GM18526 (cell line): ENCODE results near the gene PLPP7.

ENCODE experiments used
- POLR2A ChIP-seq: IDR thresholded peaks from 3 replicates; pipeline ENCODE4 v1.6.1; 2011; ENCODE audit not compliant: insufficient read length; ENCODE audit errors: extremely low read depth

The PLPP7 gene

GRCh38 chr9:131304676-131305355 lies 15.3 kb downstream of the PLPP7 start:
- no peak for TF ChIP-seq POLR2A

- no peak for TF ChIP-seq POLR2A
Observed at GRCh38 chr9:131306397-131307004, 17.0 kb downstream of the PLPP7 start.

GRCh38 chr9:131307974-131308373 lies 18.5 kb downstream of the PLPP7 start:
- no peak for TF ChIP-seq POLR2A

- TF ChIP-seq POLR2A = no peak
Observed at GRCh38 chr9:131308452-131308851, 18.9 kb downstream of the PLPP7 start.

- no peak for TF ChIP-seq POLR2A
Observed at GRCh38 chr9:131308906-131309529, 19.5 kb downstream of the PLPP7 start.

- TF ChIP-seq POLR2A = no peak
Observed at GRCh38 chr9:131309530-131310276, 20.2 kb downstream of the PLPP7 start.

GRCh38 chr9:131310833-131311554 lies 21.5 kb downstream of the PLPP7 start:
- no peak for TF ChIP-seq POLR2A

- TF ChIP-seq POLR2A = no peak
Observed at GRCh38 chr9:131312246-131312645, 22.7 kb downstream of the PLPP7 start.

- TF ChIP-seq POLR2A = no peak
Observed at GRCh38 chr9:131312822-131313770, 23.6 kb downstream of the PLPP7 start.

GRCh38 chr9:131318231-131319085 lies 28.9 kb downstream of the PLPP7 start:
- TF ChIP-seq POLR2A = no peak

GRCh38 chr9:131319486-131319885 lies 30.0 kb downstream of the PLPP7 start:
- no peak for TF ChIP-seq POLR2A

GRCh38 chr9:131320031-131320685 lies 30.6 kb downstream of the PLPP7 start:
- TF ChIP-seq POLR2A = no peak

GRCh38 chr9:131323629-131324028 lies 34.1 kb downstream of the PLPP7 start:
- no peak for TF ChIP-seq POLR2A
